Measurements from ENCODE around the gene DCDC2.

DNA sequence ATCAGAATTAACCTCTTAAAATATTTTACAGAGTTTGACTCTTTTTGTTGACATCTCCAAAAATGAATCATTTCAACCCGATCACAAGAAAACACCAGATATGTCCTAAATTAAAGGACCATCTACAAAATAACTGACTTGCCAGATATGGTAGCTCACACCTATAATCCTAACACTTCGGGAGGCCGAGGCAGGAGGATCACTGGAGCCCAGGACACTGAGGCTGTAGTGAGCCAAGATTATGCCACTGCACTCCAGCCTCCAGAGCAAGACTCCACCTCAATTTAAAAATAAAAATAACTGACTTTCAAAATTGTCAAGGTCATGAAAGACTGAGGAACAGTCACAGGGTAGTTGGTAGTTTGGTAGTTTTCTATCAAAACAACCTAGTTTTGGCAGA is 34.9 kb downstream of the DCDC2 start:
- TF ChIP-seq, protein P1, sequence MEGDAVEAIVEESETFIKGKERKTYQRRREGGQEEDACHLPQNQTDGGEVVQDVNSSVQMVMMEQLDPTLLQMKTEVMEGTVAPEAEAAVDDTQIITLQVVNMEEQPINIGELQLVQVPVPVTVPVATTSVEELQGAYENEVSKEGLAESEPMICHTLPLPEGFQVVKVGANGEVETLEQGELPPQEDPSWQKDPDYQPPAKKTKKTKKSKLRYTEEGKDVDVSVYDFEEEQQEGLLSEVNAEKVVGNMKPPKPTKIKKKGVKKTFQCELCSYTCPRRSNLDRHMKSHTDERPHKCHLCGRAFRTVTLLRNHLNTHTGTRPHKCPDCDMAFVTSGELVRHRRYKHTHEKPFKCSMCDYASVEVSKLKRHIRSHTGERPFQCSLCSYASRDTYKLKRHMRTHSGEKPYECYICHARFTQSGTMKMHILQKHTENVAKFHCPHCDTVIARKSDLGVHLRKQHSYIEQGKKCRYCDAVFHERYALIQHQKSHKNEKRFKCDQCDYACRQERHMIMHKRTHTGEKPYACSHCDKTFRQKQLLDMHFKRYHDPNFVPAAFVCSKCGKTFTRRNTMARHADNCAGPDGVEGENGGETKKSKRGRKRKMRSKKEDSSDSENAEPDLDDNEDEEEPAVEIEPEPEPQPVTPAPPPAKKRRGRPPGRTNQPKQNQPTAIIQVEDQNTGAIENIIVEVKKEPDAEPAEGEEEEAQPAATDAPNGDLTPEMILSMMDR (IDR thresholded peaks at IDR 0.05), result no peak
- TF ChIP-seq POLR2A (IDR thresholded peaks at IDR 0.05) (no peak), POLR2AphosphoS5 (IDR thresholded peaks at IDR 0.05) (no peak)
